Activated CD8-positive, alpha-beta memory T cell treated with anti-CD3 and anti-CD28 coated beads for 48 hours (primary cell): ENCODE results near the gene GPR139.

ENCODE experiments used
- DNase-seq, 3 experiments: peaks; one replicate each; pipeline ENCODE4 v3.0.0-alpha.2; 2020; ENCODE audit warnings: low read depth in 2 of 3, low spot score in 2 of 3

Gene GPR139

GRCh38 chr16:20056436-20056835 is 17.3 kb downstream of the GPR139 start:
- no peak for DNase-seq

GRCh38 chr16:20053336-20053735 is 20.4 kb downstream of the GPR139 start:
- DNase-seq, result no peak

GRCh38 chr16:20051611-20052010 is 22.1 kb downstream of the GPR139 start:
- DNase-seq, result no peak

GRCh38 chr16:20051147-20051546 is 22.5 kb downstream of the GPR139 start:
- DNase-seq, result no peak

GRCh38 chr16:20049831-20050230 is 23.9 kb downstream of the GPR139 start:
- DNase-seq, result no peak

GRCh38 chr16:20045886-20046285 is 27.8 kb downstream of the GPR139 start:
- DNase-seq, result no peak

GRCh38 chr16:20042848-20043247 is 30.8 kb downstream of the GPR139 start:
- no peak for DNase-seq

- no peak for DNase-seq
Observed at GRCh38 chr16:20041924-20042596, 31.6 kb downstream of the GPR139 start.

GRCh38 chr16:20040011-20040410 is 33.7 kb downstream of the GPR139 start:
- no peak for DNase-seq

GRCh38 chr16:20029611-20030010 is 44.1 kb downstream of the GPR139 start:
- no peak for DNase-seq

- no peak for DNase-seq
Observed at GRCh38 chr16:20026361-20027072, 47.2 kb downstream of the GPR139 start.

GRCh38 chr16:20023190-20023589 is 50.5 kb downstream of the GPR139 start:
- DNase-seq, result no peak

GRCh38 chr16:20020976-20021375 is 52.7 kb downstream of the GPR139 start:
- DNase-seq, result no peak

GRCh38 chr16:20020083-20020482 is 53.6 kb downstream of the GPR139 start:
- DNase-seq, result no peak

GRCh38 chr16:20016234-20016633 is 57.5 kb downstream of the GPR139 start:
- no peak for DNase-seq

GRCh38 chr16:20004931-20005330 is 68.8 kb downstream of the GPR139 start:
- DNase-seq, result no peak

GRCh38 chr16:20002936-20003335 is 70.8 kb downstream of the GPR139 start:
- DNase-seq, result no peak

GRCh38 chr16:20001856-20002707 is 71.6 kb downstream of the GPR139 start:
- DNase-seq, result no peak

GRCh38 chr16:19997734-19998133 is 76.0 kb downstream of the GPR139 start:
- no peak for DNase-seq

- DNase-seq, result no peak
Observed at GRCh38 chr16:19997264-19997663, 76.4 kb downstream of the GPR139 start.

- DNase-seq, result no peak
Observed at GRCh38 chr16:19994466-19995170, 79.1 kb downstream of the GPR139 start.
